Measurements from ENCODE around the gene TAF11L8. TPM values are rescaled to one million over a fixed set of nuclear protein-coding genes. Genes with fewer than 3 reads are reported as not detected.
"Not testable (repeated sequence)": the region's sequence is repeated elsewhere in the genome, so short reads cannot be mapped to it uniquely, and the experiment has no call there.

TAF11L8 gene
- total RNA-seq (not detected), polyA plus RNA-seq (not detected)
- long read RNA-seq, donor 1 = 0 reads
- long read RNA-seq, donor 2 = 0 reads
- long read RNA-seq, donor 3 = 0 reads

- H3K36me3 ChIP-seq; H3K27ac ChIP-seq; ATAC-seq; DNase-seq; intact Hi-C loops (cut with DNase I); H3K27me3 ChIP-seq; H3K4me3 ChIP-seq; H3K4me1 ChIP-seq; H3K9me3 ChIP-seq: not testable (repeated sequence)
- no CpG with 5 or more reads among the region's 16 CpGs for WGBS, 4 donors
Measured at GRCh38 chr5:17590860-17591259, at the start of gene TAF11L8. Gene TAF11L8, minus strand, starts transcription at chr5:17590960.

GRCh38 chr5:17634160-17634559 is 43.4 kb upstream of the TAF11L8 start, which contains the start of gene TAF11L14:
Gene TAF11L14, plus strand, starts transcription at chr5:17634460.
- H3K36me3 ChIP-seq = no peaks in the 10 kb centered on the region
- intact Hi-C loops (cut with DNase I) = no loop called here
- H3K4me1 ChIP-seq = no peaks in the 10 kb centered on the region
- DNase-seq = no peak
- no peak within 1 kb of the TSS for H3K27ac ChIP-seq
- TF ChIP-seq CTCF (IDR thresholded peaks at IDR 0.05) (no peak), POLR2A (IDR thresholded peaks at IDR 0.05) (no peak)
- H3K9me3 ChIP-seq = no peaks in the 10 kb centered on the region
- no peak within 1 kb of the TSS for H3K4me3 ChIP-seq
- 81 to 90% (median 85%) methylated on average over 5 of the region's 5 CpGs for WGBS, 4 donors
- no peak for ATAC-seq
- H3K27me3 ChIP-seq = no peaks in the 10 kb centered on the region

- H3K9me3 ChIP-seq; DNase-seq; intact Hi-C loops (cut with DNase I); H3K27ac ChIP-seq; ATAC-seq; H3K27me3 ChIP-seq; H3K4me1 ChIP-seq; H3K36me3 ChIP-seq; H3K4me3 ChIP-seq: not testable (repeated sequence)
- WGBS, 4 donors = 76 to 100% (median 82%) methylated on average over 1 to 9 of the region's 12 CpGs
Measured at GRCh38 chr5:17631788-17632187, 41.0 kb upstream of the TAF11L8 start, which contains the start of gene TAF11L13. Gene TAF11L13, plus strand, starts transcription at chr5:17632088.

- no peak for TF ChIP-seq CTCF (IDR thresholded peaks at IDR 0.05)
- Histone ChIP-seq H3K27me3 (no peaks in the 10 kb centered on the region), H3K4me1 (no peaks in the 10 kb centered on the region), H3K4me3 (no peak overlapping the region), H3K36me3 (no peaks in the 10 kb centered on the region), H3K27ac (no peak overlapping the region), H3K9me3 (no peaks in the 10 kb centered on the region)
- ATAC-seq = no peak
- DNase-seq = no peak
- intact Hi-C loops (cut with DNase I) = no loop called here
- 80 to 90% (median 86%) methylated on average over 6 to 11 of the region's 11 CpGs for WGBS, 4 donors
Measured at GRCh38 chr5:17625686-17626085, 34.9 kb upstream of the TAF11L8 start.

GRCh38 chr5:17620627-17621026 is 29.9 kb upstream of the TAF11L8 start:
- intact Hi-C loops (cut with DNase I) = no loop called here
- Histone ChIP-seq H3K4me1 (no peaks in the 10 kb centered on the region), H3K4me3 (no peak overlapping the region), H3K27ac (no peak overlapping the region), H3K27me3 (no peaks in the 10 kb centered on the region), H3K9me3 (peaks cover 0 to 4% (median 0%) of the 10 kb centered on the region in 12 donors), H3K36me3 (no peaks in the 10 kb centered on the region)
- no peak for DNase-seq
- no peak for TF ChIP-seq POLR2A (IDR thresholded peaks at IDR 0.05)
- peak in 1 of 12 donors; percentile 12 for TF ChIP-seq CTCF (IDR thresholded peaks at IDR 0.05)
- no peak for ATAC-seq
- WGBS, 4 donors = 80 to 100% (median 86%) methylated on average over 1 to 17 of the region's 17 CpGs

All from heart left ventricle (tissue), 16 donors.